Erythroblast (primary cell): ENCODE data around the gene CTRB1.

Source experiments
- GATA1 ChIP-seq: IDR thresholded peaks from 2 replicates; pipeline ENCODE4 v1.6.1; 2011; ENCODE audit warnings: low read depth, mild to moderate bottlenecking, control low read depth, low read length, moderate library complexity
- POLR2A ChIP-seq: IDR thresholded peaks from 2 replicates; pipeline ENCODE4 v1.6.1; 2011; ENCODE audit warnings: mild to moderate bottlenecking, low read length

DNA sequence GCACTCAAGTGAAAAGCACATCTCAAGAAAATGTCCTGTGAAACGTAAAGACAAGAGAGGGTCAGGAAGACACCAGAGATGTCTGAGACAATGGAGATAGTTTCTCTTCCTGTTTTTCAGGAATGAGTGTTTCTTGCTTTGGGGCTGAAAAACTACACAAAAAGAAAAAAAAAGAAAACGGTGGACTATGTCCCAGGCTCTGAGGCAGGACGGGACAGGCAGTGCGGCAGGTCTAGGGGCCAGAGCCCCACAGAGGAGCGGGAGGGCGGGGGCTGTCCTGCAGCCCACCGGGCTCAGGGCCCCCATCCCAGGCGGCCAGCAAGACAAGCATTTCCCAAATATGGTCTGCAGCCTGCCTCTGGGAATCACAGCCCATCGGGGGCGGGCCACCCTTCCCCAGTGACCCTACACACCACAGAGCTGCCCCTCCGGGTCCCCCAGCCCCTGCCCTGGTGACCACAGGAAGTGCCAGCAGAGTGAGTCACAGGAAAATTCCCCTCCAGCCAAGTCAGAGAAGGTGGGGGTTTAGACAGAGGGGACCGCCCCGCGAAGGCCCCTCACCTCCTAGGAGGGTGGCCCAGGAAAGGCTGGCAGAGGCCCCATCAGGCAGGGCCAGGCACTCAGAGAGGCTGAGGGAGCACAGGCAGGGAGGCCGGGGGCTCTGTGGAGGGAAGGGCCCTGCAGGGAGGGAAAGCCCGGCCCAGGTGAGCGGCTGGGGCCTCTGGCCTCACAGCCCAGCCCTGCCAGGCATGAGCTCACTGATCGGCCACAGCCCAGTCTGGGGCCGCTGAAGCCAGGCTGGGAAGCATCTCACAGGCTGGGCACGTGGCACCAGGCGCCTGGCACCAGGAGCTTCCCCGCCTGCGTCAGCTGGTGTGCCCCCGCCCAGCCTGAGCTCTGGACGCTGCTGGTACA, 26.3 kb downstream of the CTRB1 start:
- TF ChIP-seq POLR2A (no peak), GATA1 (no peak)
